HepG2 (cell line): ENCODE data around the gene DDX23. TPM values are rescaled to one million over a fixed set of nuclear protein-coding genes. Genes with fewer than 3 reads are reported as not detected.
A peak's percentile ranks its signal among the peaks of the same experiment; 100 is the strongest.

ENCODE experiments used
- CHD2 ChIP-seq: IDR thresholded peaks from 2 replicates; pipeline ENCODE4 v1.6.1; 2011; ENCODE audit warnings: low read depth, low read length, improper control_type of control experiment
- MBD4 ChIP-seq: IDR thresholded peaks from 2 replicates; pipeline ENCODE4 v1.6.1; 2012; ENCODE audit warnings: low read length, inconsistent platforms, borderline replicate concordance
- NFE2L2 ChIP-seq: fragments of 150-350 bp; IDR thresholded peaks from 2 replicates; pipeline ENCODE4 v1.6.1; 2014; ENCODE audit warnings: low read length
- RFXANK ChIP-seq: IDR thresholded peaks from 2 replicates; pipeline ENCODE4 v1.6.1; 2016
- SP4 ChIP-seq: sonication (generic); formaldehyde crosslinking; IDR thresholded peaks from 2 replicates; pipeline ENCODE4 v1.8.1; 2023; ENCODE audit warnings: mild to moderate bottlenecking, missing genetic modification reagents
- XRCC5 ChIP-seq: fragments of 200-400 bp; formaldehyde crosslinking; optimal IDR thresholded peaks from 2 replicates; pipeline ENCODE3; 2017; ENCODE audit warnings: mild to moderate bottlenecking, low read length
- ZMYM3 ChIP-seq: sonication (generic); formaldehyde crosslinking; IDR thresholded peaks from 2 replicates; pipeline ENCODE4 v1.5.1; 2020; ENCODE audit warnings: mild to moderate bottlenecking, missing genetic modification reagents
- ZNF616 ChIP-seq: sonication (generic); formaldehyde crosslinking; IDR thresholded peaks from 2 replicates; pipeline ENCODE4 v1.5.0; 2020; ENCODE audit warnings: low read depth, mild to moderate bottlenecking, missing genetic modification reagents
- polyA plus RNA-seq, 8 experiments: library from polyadenylated mRNA; depleted of rRNA in 3 of 8; stranded (reverse) in 7 of 8; unstranded in 1 of 8; fragments of >200 nt; fragmentation: Illumina TruSeq in 4 of 8; extraction: Trizol in 4 of 8; gene quantifications; 2 replicates each; pipeline versions ENCODE4 v1.2.1 to v1.2.3, GENCODE V29; 2011 to 2016; ENCODE audit warnings: low read depth in 4 of 8, missing spikeins in 1 of 8, mixed read lengths in 1 of 8; ENCODE audit not compliant: insufficient read depth in 1 of 8
- total RNA-seq, 5 experiments: library from RNA; depleted of rRNA; stranded (reverse); fragments of >200 nt; fragmentation: Illumina TruSeq; extraction: Trizol; gene quantifications; 2 replicates each; pipeline ENCODE4 v1.2.3, GENCODE V29; 2016; ENCODE audit warnings: low read depth in 1 of 5
- TF ChIP-seq, protein P1 (sequence below): sonication (generic); formaldehyde crosslinking; IDR thresholded peaks from 2 replicates; pipeline ENCODE4 v1.4.0; 2020; ENCODE audit warnings: missing genetic modification reagents
- TF ChIP-seq, protein P2 (sequence below): sonication (generic); formaldehyde crosslinking; IDR thresholded peaks from 2 replicates; pipeline ENCODE4 v1.8.1; 2023; ENCODE audit warnings: mild to moderate bottlenecking, missing genetic modification reagents
- TF ChIP-seq, protein P3 (sequence below): sonication (generic); formaldehyde crosslinking; IDR thresholded peaks from 2 replicates; pipeline ENCODE4 v1.4.0; 2020; ENCODE audit warnings: missing genetic modification reagents, borderline replicate concordance
- TF ChIP-seq, protein P4 (sequence below): sonication (generic); formaldehyde crosslinking; conservative IDR thresholded peaks from 2 replicates; pipeline ENCODE4 v1.4.0; 2020; ENCODE audit warnings: mild to moderate bottlenecking, missing genetic modification reagents, moderate library complexity
- TF ChIP-seq, protein P5 (sequence below): sonication (generic); formaldehyde crosslinking; IDR thresholded peaks from 2 replicates; pipeline ENCODE4; 2020; ENCODE audit warnings: missing genetic modification reagents, mild to moderate bottlenecking, borderline replicate concordance

The DDX23 gene
- total and polyA plus RNA-seq, 2 of the 13 experiments (the other 11 are each of a cell fraction or from before 2014, with no cell fraction given): 35.7 to 90.0 TPM

DNA sequence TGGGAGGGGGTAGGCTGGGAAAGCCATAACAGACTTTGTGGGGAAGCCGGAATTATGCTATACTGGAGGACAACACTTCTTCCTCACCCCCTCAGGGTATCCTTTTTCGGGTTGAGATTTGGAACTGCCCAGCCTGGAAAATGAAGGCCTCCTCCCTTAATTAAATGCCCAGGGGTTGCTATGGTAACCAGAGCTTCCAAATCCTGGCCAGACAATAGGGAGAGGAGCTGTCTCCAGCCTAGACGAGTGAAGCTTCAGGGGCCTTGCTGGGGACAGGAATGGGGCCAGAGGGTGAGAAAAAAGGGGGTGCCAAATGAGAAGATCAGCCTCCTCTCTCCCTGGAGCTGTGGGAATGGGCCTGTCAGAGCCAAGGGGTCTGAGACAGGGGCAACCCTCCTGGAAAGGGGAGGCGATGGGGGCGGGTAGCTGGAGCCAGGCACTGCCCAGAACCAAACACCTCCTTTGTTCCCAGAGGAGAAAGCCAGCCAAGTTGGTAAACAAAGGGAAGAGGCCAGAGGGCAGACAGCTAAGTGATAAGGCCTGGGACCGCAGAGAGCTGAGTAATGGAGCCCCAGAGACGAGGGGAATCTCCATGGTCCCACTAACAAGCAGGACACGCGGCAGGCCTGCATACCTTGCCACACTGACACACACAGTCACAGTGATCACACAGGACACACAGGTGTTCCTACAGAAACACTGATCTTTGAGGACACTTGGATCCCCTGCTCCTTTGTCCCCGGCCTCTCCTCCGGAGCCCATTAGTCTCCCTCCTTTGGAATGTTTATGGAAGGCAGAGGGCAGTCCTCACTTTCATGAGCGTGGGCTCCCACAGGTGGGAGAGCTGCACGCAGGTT is 31.6 kb upstream of the DDX23 start (continued):
- TF ChIP-seq, protein P1, sequence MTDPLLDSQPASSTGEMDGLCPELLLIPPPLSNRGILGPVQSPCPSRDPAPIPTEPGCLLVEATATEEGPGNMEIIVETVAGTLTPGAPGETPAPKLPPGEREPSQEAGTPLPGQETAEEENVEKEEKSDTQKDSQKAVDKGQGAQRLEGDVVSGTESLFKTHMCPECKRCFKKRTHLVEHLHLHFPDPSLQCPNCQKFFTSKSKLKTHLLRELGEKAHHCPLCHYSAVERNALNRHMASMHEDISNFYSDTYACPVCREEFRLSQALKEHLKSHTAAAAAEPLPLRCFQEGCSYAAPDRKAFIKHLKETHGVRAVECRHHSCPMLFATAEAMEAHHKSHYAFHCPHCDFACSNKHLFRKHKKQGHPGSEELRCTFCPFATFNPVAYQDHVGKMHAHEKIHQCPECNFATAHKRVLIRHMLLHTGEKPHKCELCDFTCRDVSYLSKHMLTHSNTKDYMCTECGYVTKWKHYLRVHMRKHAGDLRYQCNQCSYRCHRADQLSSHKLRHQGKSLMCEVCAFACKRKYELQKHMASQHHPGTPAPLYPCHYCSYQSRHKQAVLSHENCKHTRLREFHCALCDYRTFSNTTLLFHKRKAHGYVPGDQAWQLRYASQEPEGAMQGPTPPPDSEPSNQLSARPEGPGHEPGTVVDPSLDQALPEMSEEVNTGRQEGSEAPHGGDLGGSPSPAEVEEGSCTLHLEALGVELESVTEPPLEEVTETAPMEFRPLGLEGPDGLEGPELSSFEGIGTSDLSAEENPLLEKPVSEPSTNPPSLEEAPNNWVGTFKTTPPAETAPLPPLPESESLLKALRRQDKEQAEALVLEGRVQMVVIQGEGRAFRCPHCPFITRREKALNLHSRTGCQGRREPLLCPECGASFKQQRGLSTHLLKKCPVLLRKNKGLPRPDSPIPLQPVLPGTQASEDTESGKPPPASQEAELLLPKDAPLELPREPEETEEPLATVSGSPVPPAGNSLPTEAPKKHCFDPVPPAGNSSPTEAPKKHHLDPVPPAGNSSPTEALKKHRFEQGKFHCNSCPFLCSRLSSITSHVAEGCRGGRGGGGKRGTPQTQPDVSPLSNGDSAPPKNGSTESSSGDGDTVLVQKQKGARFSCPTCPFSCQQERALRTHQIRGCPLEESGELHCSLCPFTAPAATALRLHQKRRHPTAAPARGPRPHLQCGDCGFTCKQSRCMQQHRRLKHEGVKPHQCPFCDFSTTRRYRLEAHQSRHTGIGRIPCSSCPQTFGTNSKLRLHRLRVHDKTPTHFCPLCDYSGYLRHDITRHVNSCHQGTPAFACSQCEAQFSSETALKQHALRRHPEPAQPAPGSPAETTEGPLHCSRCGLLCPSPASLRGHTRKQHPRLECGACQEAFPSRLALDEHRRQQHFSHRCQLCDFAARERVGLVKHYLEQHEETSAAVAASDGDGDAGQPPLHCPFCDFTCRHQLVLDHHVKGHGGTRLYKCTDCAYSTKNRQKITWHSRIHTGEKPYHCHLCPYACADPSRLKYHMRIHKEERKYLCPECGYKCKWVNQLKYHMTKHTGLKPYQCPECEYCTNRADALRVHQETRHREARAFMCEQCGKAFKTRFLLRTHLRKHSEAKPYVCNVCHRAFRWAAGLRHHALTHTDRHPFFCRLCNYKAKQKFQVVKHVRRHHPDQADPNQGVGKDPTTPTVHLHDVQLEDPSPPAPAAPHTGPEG (CRISPR knock-in tag): no peak
- TF ChIP-seq ZNF616 (CRISPR knock-in tag): no peak
- no peak for TF ChIP-seq MBD4
- TF ChIP-seq, protein P2, sequence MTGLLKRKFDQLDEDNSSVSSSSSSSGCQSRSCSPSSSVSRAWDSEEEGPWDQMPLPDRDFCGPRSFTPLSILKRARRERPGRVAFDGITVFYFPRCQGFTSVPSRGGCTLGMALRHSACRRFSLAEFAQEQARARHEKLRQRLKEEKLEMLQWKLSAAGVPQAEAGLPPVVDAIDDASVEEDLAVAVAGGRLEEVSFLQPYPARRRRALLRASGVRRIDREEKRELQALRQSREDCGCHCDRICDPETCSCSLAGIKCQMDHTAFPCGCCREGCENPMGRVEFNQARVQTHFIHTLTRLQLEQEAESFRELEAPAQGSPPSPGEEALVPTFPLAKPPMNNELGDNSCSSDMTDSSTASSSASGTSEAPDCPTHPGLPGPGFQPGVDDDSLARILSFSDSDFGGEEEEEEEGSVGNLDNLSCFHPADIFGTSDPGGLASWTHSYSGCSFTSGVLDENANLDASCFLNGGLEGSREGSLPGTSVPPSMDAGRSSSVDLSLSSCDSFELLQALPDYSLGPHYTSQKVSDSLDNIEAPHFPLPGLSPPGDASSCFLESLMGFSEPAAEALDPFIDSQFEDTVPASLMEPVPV: no peak
- no peak for TF ChIP-seq NFE2L2
- TF ChIP-seq, protein P3, sequence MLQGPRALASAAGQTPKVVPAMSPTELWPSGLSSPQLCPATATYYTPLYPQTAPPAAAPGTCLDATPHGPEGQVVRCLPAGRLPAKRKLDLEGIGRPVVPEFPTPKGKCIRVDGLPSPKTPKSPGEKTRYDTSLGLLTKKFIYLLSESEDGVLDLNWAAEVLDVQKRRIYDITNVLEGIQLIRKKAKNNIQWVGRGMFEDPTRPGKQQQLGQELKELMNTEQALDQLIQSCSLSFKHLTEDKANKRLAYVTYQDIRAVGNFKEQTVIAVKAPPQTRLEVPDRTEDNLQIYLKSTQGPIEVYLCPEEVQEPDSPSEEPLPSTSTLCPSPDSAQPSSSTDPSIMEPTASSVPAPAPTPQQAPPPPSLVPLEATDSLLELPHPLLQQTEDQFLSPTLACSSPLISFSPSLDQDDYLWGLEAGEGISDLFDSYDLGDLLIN (CRISPR knock-in tag): no peak
- 0 out of 2 replicates have a peak, but pooled peaks have one; percentile 18 for TF ChIP-seq ZMYM3 (CRISPR knock-in tag)
- TF ChIP-seq RFXANK (CRISPR knock-in tag): no peak
- no peak for TF ChIP-seq CHD2
- TF ChIP-seq SP4 (CRISPR knock-in tag): no peak
- TF ChIP-seq, protein P4, sequence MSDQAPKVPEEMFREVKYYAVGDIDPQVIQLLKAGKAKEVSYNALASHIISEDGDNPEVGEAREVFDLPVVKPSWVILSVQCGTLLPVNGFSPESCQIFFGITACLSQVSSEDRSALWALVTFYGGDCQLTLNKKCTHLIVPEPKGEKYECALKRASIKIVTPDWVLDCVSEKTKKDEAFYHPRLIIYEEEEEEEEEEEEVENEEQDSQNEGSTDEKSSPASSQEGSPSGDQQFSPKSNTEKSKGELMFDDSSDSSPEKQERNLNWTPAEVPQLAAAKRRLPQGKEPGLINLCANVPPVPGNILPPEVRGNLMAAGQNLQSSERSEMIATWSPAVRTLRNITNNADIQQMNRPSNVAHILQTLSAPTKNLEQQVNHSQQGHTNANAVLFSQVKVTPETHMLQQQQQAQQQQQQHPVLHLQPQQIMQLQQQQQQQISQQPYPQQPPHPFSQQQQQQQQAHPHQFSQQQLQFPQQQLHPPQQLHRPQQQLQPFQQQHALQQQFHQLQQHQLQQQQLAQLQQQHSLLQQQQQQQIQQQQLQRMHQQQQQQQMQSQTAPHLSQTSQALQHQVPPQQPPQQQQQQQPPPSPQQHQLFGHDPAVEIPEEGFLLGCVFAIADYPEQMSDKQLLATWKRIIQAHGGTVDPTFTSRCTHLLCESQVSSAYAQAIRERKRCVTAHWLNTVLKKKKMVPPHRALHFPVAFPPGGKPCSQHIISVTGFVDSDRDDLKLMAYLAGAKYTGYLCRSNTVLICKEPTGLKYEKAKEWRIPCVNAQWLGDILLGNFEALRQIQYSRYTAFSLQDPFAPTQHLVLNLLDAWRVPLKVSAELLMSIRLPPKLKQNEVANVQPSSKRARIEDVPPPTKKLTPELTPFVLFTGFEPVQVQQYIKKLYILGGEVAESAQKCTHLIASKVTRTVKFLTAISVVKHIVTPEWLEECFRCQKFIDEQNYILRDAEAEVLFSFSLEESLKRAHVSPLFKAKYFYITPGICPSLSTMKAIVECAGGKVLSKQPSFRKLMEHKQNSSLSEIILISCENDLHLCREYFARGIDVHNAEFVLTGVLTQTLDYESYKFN: peak; percentile 82
- TF ChIP-seq, protein P5, sequence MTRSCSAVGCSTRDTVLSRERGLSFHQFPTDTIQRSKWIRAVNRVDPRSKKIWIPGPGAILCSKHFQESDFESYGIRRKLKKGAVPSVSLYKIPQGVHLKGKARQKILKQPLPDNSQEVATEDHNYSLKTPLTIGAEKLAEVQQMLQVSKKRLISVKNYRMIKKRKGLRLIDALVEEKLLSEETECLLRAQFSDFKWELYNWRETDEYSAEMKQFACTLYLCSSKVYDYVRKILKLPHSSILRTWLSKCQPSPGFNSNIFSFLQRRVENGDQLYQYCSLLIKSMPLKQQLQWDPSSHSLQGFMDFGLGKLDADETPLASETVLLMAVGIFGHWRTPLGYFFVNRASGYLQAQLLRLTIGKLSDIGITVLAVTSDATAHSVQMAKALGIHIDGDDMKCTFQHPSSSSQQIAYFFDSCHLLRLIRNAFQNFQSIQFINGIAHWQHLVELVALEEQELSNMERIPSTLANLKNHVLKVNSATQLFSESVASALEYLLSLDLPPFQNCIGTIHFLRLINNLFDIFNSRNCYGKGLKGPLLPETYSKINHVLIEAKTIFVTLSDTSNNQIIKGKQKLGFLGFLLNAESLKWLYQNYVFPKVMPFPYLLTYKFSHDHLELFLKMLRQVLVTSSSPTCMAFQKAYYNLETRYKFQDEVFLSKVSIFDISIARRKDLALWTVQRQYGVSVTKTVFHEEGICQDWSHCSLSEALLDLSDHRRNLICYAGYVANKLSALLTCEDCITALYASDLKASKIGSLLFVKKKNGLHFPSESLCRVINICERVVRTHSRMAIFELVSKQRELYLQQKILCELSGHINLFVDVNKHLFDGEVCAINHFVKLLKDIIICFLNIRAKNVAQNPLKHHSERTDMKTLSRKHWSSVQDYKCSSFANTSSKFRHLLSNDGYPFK (CRISPR knock-in tag): no peak
- TF ChIP-seq XRCC5: peak; percentile 71
